Measurements from ENCODE around the gene MEAK7. TPM values are rescaled to one million over a fixed set of nuclear protein-coding genes. Genes with fewer than 3 reads are reported as not detected.

MEAK7 gene
- total RNA-seq, 2 donors from 2014 or later: 11.2 to 19.0 TPM

DNA sequence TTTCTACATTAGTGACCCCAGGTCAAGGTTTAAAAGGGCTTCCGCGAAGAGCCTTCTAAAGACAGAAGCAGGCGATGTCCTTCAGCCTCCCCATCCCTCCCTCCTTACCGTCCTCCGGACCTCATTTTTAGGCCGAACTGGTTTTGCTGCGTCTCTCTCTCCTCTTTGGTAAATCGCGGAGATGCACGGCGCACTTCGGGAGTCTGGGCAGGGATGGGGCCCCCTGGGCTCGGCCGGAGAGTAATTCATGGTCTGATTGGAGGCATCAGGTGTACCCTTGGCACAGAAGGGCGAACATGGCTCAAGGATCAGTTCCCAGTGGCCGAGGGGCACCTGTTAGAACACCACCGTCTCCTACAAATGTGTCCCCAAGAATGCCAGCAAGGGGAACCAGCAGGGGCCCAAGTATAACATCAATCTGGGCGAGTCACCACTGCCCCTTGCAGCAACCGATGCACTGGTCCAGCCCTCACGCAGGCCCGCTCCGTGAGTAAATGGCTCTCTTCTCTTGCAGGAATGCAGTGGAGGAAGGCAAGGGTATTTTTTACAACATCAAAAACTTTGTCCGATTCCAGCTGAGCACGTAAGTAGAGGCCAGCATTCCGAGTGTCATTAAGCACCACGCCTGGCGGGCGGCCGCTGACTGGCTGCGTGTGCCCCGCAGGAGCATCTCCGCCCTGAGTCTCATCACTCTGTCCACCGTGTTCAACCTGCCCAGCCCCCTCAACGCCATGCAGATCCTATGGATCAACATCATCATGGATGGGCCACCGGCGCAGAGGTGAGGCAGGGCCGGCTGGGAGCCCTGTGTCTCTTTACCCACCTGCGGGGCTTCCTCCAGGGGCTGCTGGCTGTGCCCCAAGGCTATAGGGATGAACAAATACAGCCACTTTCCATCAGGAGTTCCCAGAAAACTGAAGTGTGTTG lies 45.6 kb downstream of the MEAK7 start:
- DNase-seq (ENCODE audit: low spot score in 2 of 2) (peak in 1 of 2 donors; percentile 35), ATAC-seq (no peak)
- Mint-ChIP-seq H3K27ac (no peak overlapping the region), H3K9me3 (no peaks in the 10 kb centered on the region), H3K36me3 (no peaks in the 10 kb centered on the region)

DNA sequence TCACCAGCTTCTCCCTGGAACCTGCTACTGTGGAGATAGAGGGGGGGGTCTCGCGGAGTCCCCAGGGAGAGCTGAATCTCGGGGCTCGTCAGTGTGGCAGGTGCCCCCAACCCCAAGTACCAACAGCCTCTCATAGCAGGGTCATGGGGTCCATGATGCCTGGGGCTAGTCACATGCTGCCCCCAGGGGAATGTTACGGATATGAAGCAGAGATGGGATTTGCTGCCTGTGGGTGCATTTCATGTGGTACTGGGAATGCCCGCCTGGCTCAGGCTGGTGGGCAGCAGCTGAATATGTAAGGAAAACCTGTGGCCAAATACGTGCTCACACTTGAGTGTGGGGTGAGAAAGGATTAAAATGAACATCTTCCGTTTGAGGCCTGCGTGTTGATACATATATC lies 49.4 kb downstream of the MEAK7 start:
- Mint-ChIP-seq H3K27ac (no peak overlapping the region), H3K9me3 (no peaks in the 10 kb centered on the region), H3K36me3 (no peaks in the 10 kb centered on the region)
- no peak for ATAC-seq
- no peak for DNase-seq (ENCODE audit: low spot score in 2 of 2)

Other genes starting within 250 kb of the MEAK7 start
- gene WFDC1, start 209.8 kb downstream of the MEAK7 start, total RNA-seq: not detected
- not detected for gene ATP2C2, start 136.1 kb downstream of the MEAK7 start, total RNA-seq
- gene COTL1, start 113.4 kb upstream of the MEAK7 start, total RNA-seq: 100 to 1,000 TPM; 277 to 583 TPM
- gene KLHL36, start 143.9 kb upstream of the MEAK7 start, total RNA-seq: 10 to 100 TPM; 50.5 to 60.5 TPM
- gene USP10, start 195.3 kb upstream of the MEAK7 start, total RNA-seq: 100 to 1,000 TPM in 1 of 2 donors, 10 to 100 TPM in 1; 82.7 to 129 TPM

Measured in activated naive CD4-positive, alpha-beta T cell treated with anti-CD3 and anti-CD28 coated beads, Interleukin-2, amount 50 U/mL, for 72 hours (primary cell).